ENCODE results near the gene SLC25A1. TPM values are rescaled to one million over a fixed set of nuclear protein-coding genes. Genes with fewer than 3 reads are reported as not detected.

The SLC25A1 gene
- total RNA-seq, 4 donors from 2014 or later, result 68.5 to 229 (median 185) TPM

DNA sequence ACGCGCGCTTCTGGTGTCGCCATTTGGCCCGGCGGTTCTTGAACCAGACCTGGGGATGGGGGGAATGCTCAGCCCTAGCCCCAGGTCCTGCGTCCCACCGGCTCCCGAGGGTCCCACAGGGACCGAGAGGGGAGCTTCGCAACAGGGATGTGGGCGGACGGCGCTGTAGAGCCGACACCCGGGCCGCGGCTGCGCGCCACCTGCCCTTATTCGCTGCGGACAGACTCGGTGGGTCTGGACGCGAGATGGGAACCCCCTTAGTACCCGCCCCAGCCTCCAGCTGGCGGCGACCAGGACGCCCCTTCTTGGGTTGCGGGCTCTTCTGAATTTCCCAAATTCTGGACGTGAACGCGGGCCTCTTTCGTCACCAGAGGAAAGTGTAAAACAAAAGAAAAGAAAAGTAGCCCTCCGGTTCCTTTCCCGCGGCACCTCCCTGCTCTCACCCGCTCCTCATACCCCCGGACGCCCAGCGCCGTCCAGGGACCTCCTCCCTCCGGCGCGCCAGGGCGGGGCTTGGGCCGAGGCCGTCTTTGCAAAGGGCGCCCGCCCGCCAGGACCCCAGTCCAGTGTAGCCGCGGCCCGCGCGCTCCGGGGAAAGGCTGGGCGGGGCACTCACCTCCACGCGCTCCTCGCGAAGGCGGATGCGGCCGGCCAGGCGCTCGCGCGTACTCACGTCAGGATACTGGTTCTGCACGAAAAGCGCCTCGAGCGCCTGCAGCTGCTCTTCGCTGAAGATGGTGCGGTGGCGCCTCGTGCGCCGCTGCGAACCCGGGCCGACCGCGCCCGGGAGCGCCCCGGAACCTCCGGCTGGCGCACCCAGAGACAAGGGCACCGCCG is 29.3 kb downstream of the SLC25A1 start:
- no peak for TF ChIP-seq POLR2A (IDR thresholded peaks at IDR 0.05)
- TF ChIP-seq, protein P1, sequence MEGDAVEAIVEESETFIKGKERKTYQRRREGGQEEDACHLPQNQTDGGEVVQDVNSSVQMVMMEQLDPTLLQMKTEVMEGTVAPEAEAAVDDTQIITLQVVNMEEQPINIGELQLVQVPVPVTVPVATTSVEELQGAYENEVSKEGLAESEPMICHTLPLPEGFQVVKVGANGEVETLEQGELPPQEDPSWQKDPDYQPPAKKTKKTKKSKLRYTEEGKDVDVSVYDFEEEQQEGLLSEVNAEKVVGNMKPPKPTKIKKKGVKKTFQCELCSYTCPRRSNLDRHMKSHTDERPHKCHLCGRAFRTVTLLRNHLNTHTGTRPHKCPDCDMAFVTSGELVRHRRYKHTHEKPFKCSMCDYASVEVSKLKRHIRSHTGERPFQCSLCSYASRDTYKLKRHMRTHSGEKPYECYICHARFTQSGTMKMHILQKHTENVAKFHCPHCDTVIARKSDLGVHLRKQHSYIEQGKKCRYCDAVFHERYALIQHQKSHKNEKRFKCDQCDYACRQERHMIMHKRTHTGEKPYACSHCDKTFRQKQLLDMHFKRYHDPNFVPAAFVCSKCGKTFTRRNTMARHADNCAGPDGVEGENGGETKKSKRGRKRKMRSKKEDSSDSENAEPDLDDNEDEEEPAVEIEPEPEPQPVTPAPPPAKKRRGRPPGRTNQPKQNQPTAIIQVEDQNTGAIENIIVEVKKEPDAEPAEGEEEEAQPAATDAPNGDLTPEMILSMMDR (IDR thresholded peaks at IDR 0.05), result no peak
- peaks cover 0 to 16% (median 3%) of the 10 kb centered on the region in 4 donors for H3K4me1 ChIP-seq
- peaks cover 0 to 3% (median 0%) of the 10 kb centered on the region in 4 donors for H3K9me3 ChIP-seq
- peak overlapping the region in 3 of 4 donors; percentile 20 to 38 (median 32) for H3K4me3 ChIP-seq
- no peak for DNase-seq
- no peaks in the 10 kb centered on the region for H3K36me3 ChIP-seq
- no peak overlapping the region for H3K27ac ChIP-seq
- peaks cover 0 to 25% of the 10 kb centered on the region in 2 donors for H3K27me3 ChIP-seq

DNA sequence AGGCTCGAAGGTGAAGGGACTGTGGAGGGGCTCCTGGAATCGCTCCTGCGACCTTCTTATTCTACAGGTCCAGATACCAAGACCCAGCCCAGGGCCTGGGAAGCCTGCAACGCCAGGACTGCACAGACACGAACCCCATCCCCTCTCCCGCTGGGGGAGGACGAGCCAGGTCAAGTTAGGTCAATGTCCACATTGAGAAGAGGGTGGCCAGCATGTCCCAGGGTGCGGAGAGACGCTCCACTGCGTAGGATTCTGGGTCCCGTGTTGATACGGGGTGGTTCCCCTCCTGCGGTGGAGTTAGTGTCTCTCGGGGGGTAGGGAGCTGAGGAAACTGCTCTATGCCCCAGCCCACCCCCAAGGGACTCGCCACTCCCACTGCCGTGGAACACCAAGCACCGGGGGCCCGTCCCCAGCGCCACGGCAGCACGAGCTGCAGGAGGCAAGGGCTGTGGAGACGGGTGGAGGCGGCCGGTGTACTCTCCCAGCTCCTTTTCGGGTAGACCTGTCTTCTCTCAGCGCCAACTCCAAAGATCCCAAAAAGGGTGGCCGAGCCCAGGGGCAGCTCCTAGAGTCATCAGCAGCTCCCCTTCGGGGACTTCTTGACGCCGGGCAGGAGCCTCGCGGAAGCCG is 30.0 kb downstream of the SLC25A1 start:
- H3K27ac ChIP-seq, result no peak overlapping the region
- H3K9me3 ChIP-seq, result peaks cover 0 to 3% (median 0%) of the 10 kb centered on the region in 4 donors
- no peaks in the 10 kb centered on the region for H3K36me3 ChIP-seq
- DNase-seq, result no peak
- peaks cover 0 to 23% (median 7%) of the 10 kb centered on the region in 4 donors for H3K4me1 ChIP-seq
- H3K4me3 ChIP-seq, result no peak overlapping the region
- TF ChIP-seq, protein P1 (IDR thresholded peaks at IDR 0.05), result no peak
- TF ChIP-seq POLR2A (IDR thresholded peaks at IDR 0.05), result no peak
- peaks cover 0 to 25% of the 10 kb centered on the region in 2 donors for H3K27me3 ChIP-seq

DNA sequence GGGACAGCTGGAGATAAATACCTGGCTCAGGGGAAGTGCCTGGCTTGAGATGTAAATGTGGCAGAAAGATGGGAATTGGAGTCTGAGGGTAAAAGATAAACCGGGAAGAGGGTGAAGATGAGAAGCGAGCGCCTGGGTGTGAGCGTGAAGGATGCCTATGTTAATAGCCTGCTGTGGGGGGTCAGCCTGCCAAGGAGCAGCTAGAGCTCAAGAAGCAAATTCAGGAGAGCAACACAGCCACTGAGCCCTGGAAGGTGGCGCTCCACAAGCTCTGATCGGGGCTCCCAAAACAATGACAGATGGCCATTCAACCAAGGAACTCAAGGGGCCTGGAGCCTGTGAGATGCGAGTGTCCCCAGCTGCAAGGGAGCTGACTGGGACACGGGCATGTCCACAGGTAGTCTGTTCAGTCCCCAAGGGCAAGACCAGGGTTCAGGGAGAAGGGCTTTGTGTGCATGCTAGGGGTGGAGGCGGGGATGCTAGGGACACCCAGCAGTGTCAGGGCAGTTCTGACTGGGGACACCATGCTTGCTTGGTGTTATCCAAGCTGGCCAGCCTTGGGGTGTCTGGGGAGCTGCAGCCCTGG is 31.2 kb downstream of the SLC25A1 start:
- peaks cover 0 to 25% of the 10 kb centered on the region in 2 donors for H3K27me3 ChIP-seq
- TF ChIP-seq, protein P1 (IDR thresholded peaks at IDR 0.05), result no peak
- no peak for TF ChIP-seq POLR2A (IDR thresholded peaks at IDR 0.05)

DNA sequence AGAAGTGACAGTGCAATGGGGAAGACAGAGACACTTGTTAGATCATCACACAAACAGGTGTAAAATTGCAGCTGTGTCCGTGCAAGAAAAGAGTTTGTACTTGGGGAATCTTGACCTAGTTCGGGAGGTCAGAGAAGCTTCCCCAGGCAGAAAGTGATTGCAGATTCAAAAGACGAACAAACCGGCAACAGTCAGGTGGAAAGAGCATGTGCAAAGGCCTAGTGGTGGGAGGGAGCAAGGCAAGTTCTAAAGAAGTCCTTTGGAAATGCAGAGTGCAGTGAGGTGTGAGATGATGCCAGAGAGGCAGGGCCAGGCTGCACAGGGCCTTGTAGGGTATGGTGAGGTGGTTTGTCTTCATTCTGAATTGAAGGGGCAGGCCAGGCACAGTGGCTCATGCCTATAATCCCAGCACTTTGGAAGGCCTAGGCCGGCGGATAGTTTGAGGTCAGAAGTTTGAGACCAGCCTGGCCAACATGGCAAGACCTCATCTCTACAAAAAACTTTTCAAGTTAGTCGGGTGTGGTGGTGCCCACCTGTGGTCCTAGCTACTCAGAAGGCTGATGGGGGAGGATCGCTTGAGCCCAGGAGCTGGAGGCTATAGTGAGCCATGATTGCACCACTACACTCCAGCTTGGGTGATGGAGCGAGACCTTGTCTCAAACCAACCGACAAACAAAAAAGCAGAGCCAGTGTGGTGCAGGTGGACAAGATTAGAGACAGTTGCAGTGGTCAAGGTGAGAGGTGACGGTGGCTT is 32.1 kb downstream of the SLC25A1 start:
- no peak overlapping the region for H3K4me3 ChIP-seq
- H3K9me3 ChIP-seq, result peaks cover 0 to 3% (median 0%) of the 10 kb centered on the region in 4 donors
- H3K36me3 ChIP-seq, result peaks cover 0 to 14% (median 0%) of the 10 kb centered on the region in 3 donors
- peaks cover 0 to 24% (median 10%) of the 10 kb centered on the region in 4 donors for H3K4me1 ChIP-seq
- H3K27me3 ChIP-seq, result peaks cover 0 to 25% of the 10 kb centered on the region in 2 donors
- TF ChIP-seq, protein P1 (IDR thresholded peaks at IDR 0.05), result no peak
- TF ChIP-seq POLR2A (IDR thresholded peaks at IDR 0.05), result no peak
- no peak overlapping the region for H3K27ac ChIP-seq
- no peak for DNase-seq

More for the DNA sequence above, 31.2 kb downstream of the SLC25A1 start:
- Histone ChIP-seq H3K4me3 (no peak overlapping the region), H3K9me3 (peaks cover 0 to 3% (median 0%) of the 10 kb centered on the region in 4 donors), H3K4me1 (peaks cover 0 to 24% (median 10%) of the 10 kb centered on the region in 4 donors), H3K27ac (no peak overlapping the region), H3K36me3 (peaks cover 0 to 5% (median 0%) of the 10 kb centered on the region in 3 donors)
- no peak for DNase-seq

DNA sequence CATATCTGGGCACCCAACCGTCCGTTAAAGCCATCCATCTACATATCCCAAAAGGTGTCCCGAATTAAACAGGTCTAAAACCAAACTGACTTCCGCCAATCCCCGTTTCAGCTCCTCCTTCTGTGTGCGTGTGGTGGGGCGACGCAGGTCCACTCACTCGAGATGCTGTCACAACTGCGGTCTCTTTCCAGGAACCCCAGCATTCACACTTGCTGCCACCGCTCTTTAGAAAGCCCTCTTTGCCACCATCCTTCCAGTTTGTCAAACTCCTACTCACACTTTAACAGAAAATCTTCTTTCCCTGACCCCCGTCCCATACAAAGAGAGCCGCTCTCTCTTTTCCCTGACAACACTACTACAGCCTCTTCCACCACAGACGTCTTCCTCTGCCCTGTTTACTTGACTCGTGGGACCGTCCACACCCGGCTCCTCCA is 34.6 kb downstream of the SLC25A1 start:
- H3K4me1 ChIP-seq, result peaks cover 0 to 11% (median 7%) of the 10 kb centered on the region in 4 donors
- TF ChIP-seq, protein P1 (IDR thresholded peaks at IDR 0.05), result no peak
- TF ChIP-seq POLR2A (IDR thresholded peaks at IDR 0.05), result no peak
- H3K36me3 ChIP-seq, result peaks cover 0 to 36% (median 0%) of the 10 kb centered on the region in 3 donors
- peaks cover 0 to 5% of the 10 kb centered on the region in 2 donors for H3K27me3 ChIP-seq
- no peaks in the 10 kb centered on the region for H3K9me3 ChIP-seq
- peak overlapping the region; percentile 72 to 98 (median 86) for H3K4me3 ChIP-seq
- no peak for DNase-seq
- H3K27ac ChIP-seq, result peak overlapping the region; percentile 75 to 88 (median 80)

Measured in Peyer's patch (tissue), 4 donors.